HEK293 (cell line): ENCODE measurements around the gene IFITM1.
"Not testable (repeated sequence)": the region's sequence is repeated elsewhere in the genome, so short reads cannot be mapped to it uniquely, and the experiment has no call there.

Experiments
- CTCF ChIA-PET: fragments of 350-600 bp; formaldehyde crosslinking; extraction: SDS; loops from one replicate; lab custom pipeline; 2021; ENCODE audit warnings: antibody characterized with exemption; lab: Yijun Ruan, JAX
- POLR2A ChIA-PET: fragments of 300-600 bp; formaldehyde crosslinking; extraction: SDS; loops from one replicate; lab custom pipeline; 2020; ENCODE audit warnings: antibody characterized with exemption, inconsistent platforms; lab: Yijun Ruan, JAX
- H3K27ac ChIP-seq: fragments of 200-500 bp; sonication (Bioruptor generic); 2 replicates; pipeline ENCODE4 v1.5.1; 2014; ENCODE audit warnings: low read depth, low read length, control low read depth, inconsistent platforms; ENCODE audit errors: extremely low read depth
- H3K36me3 ChIP-seq, 2 experiments: fragments of 200-500 bp in 1 of 2; sonication (Bioruptor generic) in 1 of 2; 1 replicate in 1 of 2; 2 replicates in 1 of 2; pipeline ENCODE4 v1.5.1; 2014 to 2017; ENCODE audit warnings: inconsistent platforms in 2 of 2, low read length in 2 of 2; ENCODE audit not compliant: control insufficient read depth in 2 of 2, insufficient read depth in 1 of 2
- H3K4me1 ChIP-seq: fragments of 200-500 bp; sonication (Bioruptor generic); 2 replicates; pipeline ENCODE4 v1.5.1; 2014; ENCODE audit warnings: mild to moderate bottlenecking, low read length, inconsistent platforms; ENCODE audit not compliant: control insufficient read depth, insufficient read depth
- H3K4me3 ChIP-seq: 2 replicates; pipeline ENCODE4 v1.5.1; 2011; ENCODE audit warnings: low read depth, mild to moderate bottlenecking, control low read depth, low read length, moderate library complexity
- H3K9me3 ChIP-seq: fragments of 200-500 bp; sonication (Bioruptor generic); 2 replicates; pipeline ENCODE4 v1.5.1; 2014; ENCODE audit warnings: low read depth, low read length, inconsistent platforms; ENCODE audit not compliant: control insufficient read depth, insufficient read depth
- PRDM1 ChIP-seq: fragments of 450-650 bp; formaldehyde crosslinking; IDR thresholded peaks from 2 replicates; pipeline ENCODE4; 2016; ENCODE audit warnings: missing biosample characterization, missing genetic modification characterization
- SP2 ChIP-seq: fragments of 450-650 bp; formaldehyde crosslinking; IDR thresholded peaks from 2 replicates; pipeline ENCODE4 v1.5.1; 2016; ENCODE audit warnings: missing biosample characterization, missing genetic modification characterization
- YY1 ChIP-seq: fragments of 450-650 bp; formaldehyde crosslinking; IDR thresholded peaks from 2 replicates; pipeline ENCODE4 v1.5.1; 2018; ENCODE audit warnings: missing biosample characterization, missing genetic modification characterization
- ZNF10 ChIP-seq: fragments of 450-650 bp; formaldehyde crosslinking; IDR thresholded peaks from 2 replicates; pipeline ENCODE4 v1.5.1; 2017; ENCODE audit warnings: missing biosample characterization, missing genetic modification characterization
- ZNF112 ChIP-seq: fragments of 450-650 bp; formaldehyde crosslinking; IDR thresholded peaks from 2 replicates; pipeline ENCODE4 v1.5.0; 2017; ENCODE audit warnings: missing biosample characterization, missing genetic modification characterization
- ZNF335 ChIP-seq: fragments of 450-650 bp; formaldehyde crosslinking; conservative IDR thresholded peaks from 2 replicates; pipeline ENCODE4 v1.5.1; 2016; ENCODE audit warnings: missing biosample characterization, missing genetic modification characterization
- ZNF623 ChIP-seq: fragments of 450-650 bp; formaldehyde crosslinking; IDR thresholded peaks from 2 replicates; pipeline ENCODE4 v1.5.1; 2016; ENCODE audit warnings: missing biosample characterization, missing genetic modification characterization
- ZNF830 ChIP-seq: fragments of 450-650 bp; IDR thresholded peaks from 2 replicates; pipeline ENCODE4 v1.5.0; 2018; ENCODE audit warnings: missing biosample characterization, missing genetic modification characterization, low read depth, mild to moderate bottlenecking, moderate library complexity
- ZNF837 ChIP-seq: fragments of 450-650 bp; formaldehyde crosslinking; IDR thresholded peaks from 2 replicates; pipeline ENCODE4 v1.5.1; 2016; ENCODE audit warnings: missing biosample characterization, missing genetic modification characterization
- TF ChIP-seq, protein P1 (sequence below): fragments of 450-650 bp; formaldehyde crosslinking; IDR thresholded peaks from 2 replicates; pipeline ENCODE4 v1.5.1; 2017; ENCODE audit warnings: missing biosample characterization, missing genetic modification characterization
- TF ChIP-seq, protein P2 (sequence below): fragments of 450-650 bp; formaldehyde crosslinking; conservative IDR thresholded peaks from 2 replicates; pipeline ENCODE4 v1.5.1; 2016; ENCODE audit warnings: low read depth, missing biosample characterization, missing genetic modification characterization
- TF ChIP-seq, protein P3 (sequence below): fragments of 450-650 bp; formaldehyde crosslinking; IDR thresholded peaks from 2 replicates; pipeline ENCODE4 v1.5.1; 2016; ENCODE audit warnings: missing biosample characterization, missing genetic modification characterization

The IFITM1 gene

DNA sequence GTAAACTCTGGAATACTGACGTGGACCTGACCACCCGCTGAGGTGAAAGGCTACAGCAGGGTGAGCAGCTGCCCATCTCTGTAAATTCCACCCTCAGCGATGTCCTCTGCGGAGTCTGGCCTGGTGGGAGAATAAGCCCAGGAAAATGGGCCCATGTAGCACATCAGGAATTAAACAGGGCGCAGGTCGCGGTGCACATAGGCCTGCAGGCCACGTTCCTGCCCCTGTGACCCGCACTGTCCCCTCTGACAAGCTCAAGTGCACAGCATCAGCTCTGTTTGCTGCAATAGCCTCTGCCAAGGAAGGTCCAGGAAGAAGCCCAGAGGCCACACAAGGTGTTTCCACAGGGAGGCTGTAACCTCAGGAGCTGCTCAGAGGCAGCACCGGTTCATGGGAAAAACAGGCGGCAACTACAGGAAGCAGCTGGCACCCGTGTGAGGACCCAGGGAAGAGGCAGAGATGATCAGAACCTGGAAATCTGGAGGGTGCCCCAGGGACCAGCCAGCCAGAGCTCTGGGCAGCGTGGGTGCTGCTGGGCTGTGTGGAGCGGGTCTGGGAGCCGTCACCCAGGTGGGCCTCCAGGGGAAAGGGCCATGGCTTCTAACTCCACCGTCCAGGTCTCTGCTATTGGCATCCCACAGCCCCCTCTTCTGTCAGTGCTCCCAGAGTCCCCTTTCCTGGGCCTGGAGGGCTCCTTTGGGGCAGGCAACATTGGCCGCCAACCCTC is 7.0 kb upstream of the IFITM1 start:
- TF ChIP-seq, protein P1, sequence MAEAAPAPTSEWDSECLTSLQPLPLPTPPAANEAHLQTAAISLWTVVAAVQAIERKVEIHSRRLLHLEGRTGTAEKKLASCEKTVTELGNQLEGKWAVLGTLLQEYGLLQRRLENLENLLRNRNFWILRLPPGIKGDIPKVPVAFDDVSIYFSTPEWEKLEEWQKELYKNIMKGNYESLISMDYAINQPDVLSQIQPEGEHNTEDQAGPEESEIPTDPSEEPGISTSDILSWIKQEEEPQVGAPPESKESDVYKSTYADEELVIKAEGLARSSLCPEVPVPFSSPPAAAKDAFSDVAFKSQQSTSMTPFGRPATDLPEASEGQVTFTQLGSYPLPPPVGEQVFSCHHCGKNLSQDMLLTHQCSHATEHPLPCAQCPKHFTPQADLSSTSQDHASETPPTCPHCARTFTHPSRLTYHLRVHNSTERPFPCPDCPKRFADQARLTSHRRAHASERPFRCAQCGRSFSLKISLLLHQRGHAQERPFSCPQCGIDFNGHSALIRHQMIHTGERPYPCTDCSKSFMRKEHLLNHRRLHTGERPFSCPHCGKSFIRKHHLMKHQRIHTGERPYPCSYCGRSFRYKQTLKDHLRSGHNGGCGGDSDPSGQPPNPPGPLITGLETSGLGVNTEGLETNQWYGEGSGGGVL (tag by site-specific recombination), result no peak
- TF ChIP-seq ZNF335 (tag by site-specific recombination), result no peak
- TF ChIP-seq PRDM1 (tag by site-specific recombination), result no peak
- no peak for TF ChIP-seq SP2 (tag by site-specific recombination)
- no peak for TF ChIP-seq YY1
- no peak for TF ChIP-seq ZNF837 (tag by site-specific recombination)
- TF ChIP-seq ZNF10, result no peak
- no peak for TF ChIP-seq ZNF830
- no peak for TF ChIP-seq ZNF623 (tag by site-specific recombination)
- no peak for TF ChIP-seq ZNF112
- TF ChIP-seq, all 188 proteins: peak for 0
- Histone ChIP-seq H3K4me3 (no peak overlapping the region), H3K27ac (no peak overlapping the region), H3K36me3 (no peaks in the 10 kb centered on the region), H3K4me1 (no peaks in the 10 kb centered on the region), H3K9me3 (no peaks in the 10 kb centered on the region)
- ChIA-PET CTCF (interaction anchor here (0.7 to 4.2 kb wide), 10 partner anchors 11 to 211 kb away, joined by 3 to 30 read pairs (median 5); no protein-coding TSS in a partner anchor), POLR2A (interaction anchor here (1.5 kb wide), 1 partner anchor 49 kb away, joined by 3 read pairs; no protein-coding TSS in a partner anchor)

DNA sequence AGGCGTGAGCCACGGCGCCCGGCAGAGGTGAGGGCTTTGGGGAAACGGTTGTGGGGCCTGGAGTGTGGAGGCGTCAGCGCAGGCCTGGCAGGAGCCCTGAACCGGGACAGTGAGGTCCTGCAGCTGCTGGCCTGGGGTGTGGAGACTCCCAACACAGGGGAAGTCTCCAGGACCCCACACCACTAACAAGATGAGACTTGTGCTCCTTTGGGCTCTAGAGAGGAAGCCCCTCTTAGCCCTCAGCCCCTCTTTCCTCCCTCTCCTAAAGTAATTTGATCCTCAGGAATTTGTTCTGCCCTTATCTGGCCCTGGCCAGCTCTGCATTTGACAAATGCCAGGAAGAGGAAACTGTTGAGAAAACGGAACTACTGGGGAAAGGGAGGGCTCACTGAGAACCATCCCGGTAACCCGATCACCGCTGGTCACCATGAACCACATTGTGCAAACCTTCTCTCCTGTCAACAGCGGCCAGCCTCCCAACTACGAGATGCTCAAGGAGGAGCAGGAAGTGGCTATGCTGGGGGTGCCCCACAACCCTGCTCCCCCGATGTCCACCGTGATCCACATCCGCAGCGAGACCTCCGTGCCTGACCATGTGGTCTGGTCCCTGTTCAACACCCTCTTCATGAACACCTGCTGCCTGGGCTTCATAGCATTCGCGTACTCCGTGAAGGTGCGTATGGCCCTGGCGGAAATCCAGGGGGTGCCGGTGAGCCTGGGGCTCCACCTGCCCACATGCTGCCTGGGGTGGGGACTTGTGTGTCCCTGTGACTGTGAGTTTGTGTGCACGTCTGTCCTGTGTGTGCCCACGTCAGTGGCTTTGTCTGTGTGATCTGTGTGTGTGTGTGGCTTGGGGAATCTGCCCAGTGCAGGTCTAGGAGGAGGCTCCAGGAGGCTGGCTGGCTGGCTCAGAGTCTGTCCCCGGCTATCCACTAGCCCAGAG is 5.8 kb upstream of the IFITM1 start, which contains the start of gene IFITM2:
Gene IFITM2 (plus strand): TSS at position 51 of the 943 bp plus-strand sequence. CDS start 377 bp downstream, at position 428.
- H3K36me3 ChIP-seq, H3K27ac ChIP-seq, H3K9me3 ChIP-seq: not testable (repeated sequence)
- 0 out of 2 replicates have a peak, but pooled peaks have one; percentile 29 for TF ChIP-seq SP2 (tag by site-specific recombination)
- 0 out of 2 replicates have a peak, but pooled peaks have one; percentile 25 for TF ChIP-seq ZNF335 (tag by site-specific recombination)
- TF ChIP-seq, protein P2, sequence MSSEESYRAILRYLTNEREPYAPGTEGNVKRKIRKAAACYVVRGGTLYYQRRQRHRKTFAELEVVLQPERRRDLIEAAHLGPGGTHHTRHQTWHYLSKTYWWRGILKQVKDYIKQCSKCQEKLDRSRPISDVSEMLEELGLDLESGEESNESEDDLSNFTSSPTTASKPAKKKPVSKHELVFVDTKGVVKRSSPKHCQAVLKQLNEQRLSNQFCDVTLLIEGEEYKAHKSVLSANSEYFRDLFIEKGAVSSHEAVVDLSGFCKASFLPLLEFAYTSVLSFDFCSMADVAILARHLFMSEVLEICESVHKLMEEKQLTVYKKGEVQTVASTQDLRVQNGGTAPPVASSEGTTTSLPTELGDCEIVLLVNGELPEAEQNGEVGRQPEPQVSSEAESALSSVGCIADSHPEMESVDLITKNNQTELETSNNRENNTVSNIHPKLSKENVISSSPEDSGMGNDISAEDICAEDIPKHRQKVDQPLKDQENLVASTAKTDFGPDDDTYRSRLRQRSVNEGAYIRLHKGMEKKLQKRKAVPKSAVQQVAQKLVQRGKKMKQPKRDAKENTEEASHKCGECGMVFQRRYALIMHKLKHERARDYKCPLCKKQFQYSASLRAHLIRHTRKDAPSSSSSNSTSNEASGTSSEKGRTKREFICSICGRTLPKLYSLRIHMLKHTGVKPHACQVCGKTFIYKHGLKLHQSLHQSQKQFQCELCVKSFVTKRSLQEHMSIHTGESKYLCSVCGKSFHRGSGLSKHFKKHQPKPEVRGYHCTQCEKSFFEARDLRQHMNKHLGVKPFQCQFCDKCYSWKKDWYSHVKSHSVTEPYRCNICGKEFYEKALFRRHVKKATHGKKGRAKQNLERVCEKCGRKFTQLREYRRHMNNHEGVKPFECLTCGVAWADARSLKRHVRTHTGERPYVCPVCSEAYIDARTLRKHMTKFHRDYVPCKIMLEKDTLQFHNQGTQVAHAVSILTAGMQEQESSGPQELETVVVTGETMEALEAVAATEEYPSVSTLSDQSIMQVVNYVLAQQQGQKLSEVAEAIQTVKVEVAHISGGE, result peak; percentile 44; the same call in 1 of the 2 replicates
- TF ChIP-seq, protein P3, sequence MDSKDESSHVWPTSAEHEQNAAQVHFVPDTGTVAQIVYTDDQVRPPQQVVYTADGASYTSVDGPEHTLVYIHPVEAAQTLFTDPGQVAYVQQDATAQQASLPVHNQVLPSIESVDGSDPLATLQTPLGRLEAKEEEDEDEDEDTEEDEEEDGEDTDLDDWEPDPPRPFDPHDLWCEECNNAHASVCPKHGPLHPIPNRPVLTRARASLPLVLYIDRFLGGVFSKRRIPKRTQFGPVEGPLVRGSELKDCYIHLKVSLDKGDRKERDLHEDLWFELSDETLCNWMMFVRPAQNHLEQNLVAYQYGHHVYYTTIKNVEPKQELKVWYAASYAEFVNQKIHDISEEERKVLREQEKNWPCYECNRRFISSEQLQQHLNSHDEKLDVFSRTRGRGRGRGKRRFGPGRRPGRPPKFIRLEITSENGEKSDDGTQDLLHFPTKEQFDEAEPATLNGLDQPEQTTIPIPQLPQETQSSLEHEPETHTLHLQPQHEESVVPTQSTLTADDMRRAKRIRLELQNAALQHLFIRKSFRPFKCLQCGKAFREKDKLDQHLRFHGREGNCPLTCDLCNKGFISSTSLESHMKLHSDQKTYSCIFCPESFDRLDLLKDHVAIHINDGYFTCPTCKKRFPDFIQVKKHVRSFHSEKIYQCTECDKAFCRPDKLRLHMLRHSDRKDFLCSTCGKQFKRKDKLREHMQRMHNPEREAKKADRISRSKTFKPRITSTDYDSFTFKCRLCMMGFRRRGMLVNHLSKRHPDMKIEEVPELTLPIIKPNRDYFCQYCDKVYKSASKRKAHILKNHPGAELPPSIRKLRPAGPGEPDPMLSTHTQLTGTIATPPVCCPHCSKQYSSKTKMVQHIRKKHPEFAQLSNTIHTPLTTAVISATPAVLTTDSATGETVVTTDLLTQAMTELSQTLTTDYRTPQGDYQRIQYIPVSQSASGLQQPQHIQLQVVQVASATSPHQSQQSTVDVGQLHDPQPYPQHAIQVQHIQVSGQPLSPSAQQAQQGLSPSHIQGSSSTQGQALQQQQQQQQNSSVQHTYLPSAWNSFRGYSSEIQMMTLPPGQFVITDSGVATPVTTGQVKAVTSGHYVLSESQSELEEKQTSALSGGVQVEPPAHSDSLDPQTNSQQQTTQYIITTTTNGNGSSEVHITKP (tag by site-specific recombination), result peak; percentile 57
- TF ChIP-seq, all 188 proteins: peak for 4; not testable (repeated sequence) for 184
- H3K4me3 ChIP-seq, result peak within 1 kb of the TSS; percentile 49
- ChIA-PET POLR2A (interaction anchor here (0.6 kb wide), 2 partner anchors 13 to 202 kb away, joined by 3 to 5 read pairs; partner anchors contain the start of gene IFITM3), CTCF (interaction anchor here (2.8 to 4.2 kb wide), 2 partner anchors 9 to 58 kb away, joined by 11 to 30 read pairs; no protein-coding TSS in a partner anchor)
- H3K4me1 ChIP-seq, result not testable (repeated sequence)
